Measurements from ENCODE around the gene VEGFA. TPM values are rescaled to one million over a fixed set of nuclear protein-coding genes. Genes with fewer than 3 reads are reported as not detected.

The VEGFA gene
- total RNA-seq, 6 experiments from 2014 or later = 26.0 to 37.4 (median 28.3) TPM

- Mint-ChIP-seq H3K27ac (peak overlapping the region; percentile 83), H3K36me3 (ENCODE audit: low read depth) (no peaks in the 10 kb centered on the region), H3K4me1 (ENCODE audit: low read depth) (peaks cover 30% of the 10 kb centered on the region), H3K4me3 (peak overlapping the region; percentile 94), H3K27me3 (ENCODE audit: insufficient read depth) (peaks cover 21% of the 10 kb centered on the region), H3K9me3 (no peaks in the 10 kb centered on the region)
- DNase-seq = peak; percentile 10
- no peak for TF ChIP-seq CTCF (IDR thresholded peaks at IDR 0.05)
Observed at GRCh38 chr6:43768983-43769525, 957 bp upstream of the VEGFA start.

GRCh38 chr6:43770372-43771209 is 580 bp downstream of the VEGFA start:
- H3K4me3 Mint-ChIP-seq = peak overlapping the region; percentile 94
- no peaks in the 10 kb centered on the region for H3K36me3 Mint-ChIP-seq (ENCODE audit: low read depth)
- no peak for TF ChIP-seq CTCF (IDR thresholded peaks at IDR 0.05)
- peaks cover 10% of the 10 kb centered on the region for H3K27me3 Mint-ChIP-seq (ENCODE audit: insufficient read depth)
- no peaks in the 10 kb centered on the region for H3K9me3 Mint-ChIP-seq
- peak overlapping the region; percentile 83 for H3K27ac Mint-ChIP-seq
- H3K4me1 Mint-ChIP-seq (ENCODE audit: low read depth) = peaks cover 45% of the 10 kb centered on the region
- DNase-seq = peak; percentile 42

DNA sequence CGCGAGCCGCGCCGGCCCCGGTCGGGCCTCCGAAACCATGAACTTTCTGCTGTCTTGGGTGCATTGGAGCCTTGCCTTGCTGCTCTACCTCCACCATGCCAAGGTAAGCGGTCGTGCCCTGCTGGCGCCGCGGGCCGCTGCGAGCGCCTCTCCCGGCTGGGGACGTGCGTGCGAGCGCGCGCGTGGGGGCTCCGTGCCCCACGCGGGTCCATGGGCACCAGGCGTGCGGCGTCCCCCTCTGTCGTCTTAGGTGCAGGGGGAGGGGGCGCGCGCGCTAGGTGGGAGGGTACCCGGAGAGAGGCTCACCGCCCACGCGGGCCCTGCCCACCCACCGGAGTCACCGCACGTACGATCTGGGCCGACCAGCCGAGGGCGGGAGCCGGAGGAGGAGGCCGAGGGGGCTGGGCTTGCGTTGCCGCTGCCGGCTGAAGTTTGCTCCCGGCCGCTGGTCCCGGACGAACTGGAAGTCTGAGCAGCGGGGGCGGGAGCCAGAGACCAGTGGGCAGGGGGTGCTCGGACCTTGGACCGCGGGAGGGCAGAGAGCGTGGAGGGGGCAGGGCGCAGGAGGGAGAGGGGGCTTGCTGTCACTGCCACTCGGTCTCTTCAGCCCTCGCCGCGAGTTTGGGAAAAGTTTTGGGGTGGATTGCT is 1.3 kb downstream of the VEGFA start:
- Mint-ChIP-seq H3K36me3 (ENCODE audit: low read depth) (no peaks in the 10 kb centered on the region), H3K9me3 (no peaks in the 10 kb centered on the region), H3K4me3 (peak overlapping the region; percentile 94), H3K4me1 (ENCODE audit: low read depth) (peaks cover 47% of the 10 kb centered on the region), H3K27ac (peak overlapping the region; percentile 54), H3K27me3 (ENCODE audit: insufficient read depth) (peaks cover 5% of the 10 kb centered on the region; the same call in 1 of the 2 replicates)
- DNase-seq = peak; percentile 28
- no peak for TF ChIP-seq CTCF (IDR thresholded peaks at IDR 0.05)

- DNase-seq = peak; percentile 28
- Mint-ChIP-seq H3K9me3 (no peaks in the 10 kb centered on the region), H3K36me3 (ENCODE audit: low read depth) (no peaks in the 10 kb centered on the region), H3K4me3 (peak overlapping the region; percentile 98), H3K27me3 (ENCODE audit: insufficient read depth) (no peaks in the 10 kb centered on the region), H3K4me1 (ENCODE audit: low read depth) (peaks cover 47% of the 10 kb centered on the region), H3K27ac (peak overlapping the region; percentile 97)
- TF ChIP-seq CTCF (IDR thresholded peaks at IDR 0.05) = no peak
Observed at GRCh38 chr6:43771858-43772680, 2.1 kb downstream of the VEGFA start.

DNA sequence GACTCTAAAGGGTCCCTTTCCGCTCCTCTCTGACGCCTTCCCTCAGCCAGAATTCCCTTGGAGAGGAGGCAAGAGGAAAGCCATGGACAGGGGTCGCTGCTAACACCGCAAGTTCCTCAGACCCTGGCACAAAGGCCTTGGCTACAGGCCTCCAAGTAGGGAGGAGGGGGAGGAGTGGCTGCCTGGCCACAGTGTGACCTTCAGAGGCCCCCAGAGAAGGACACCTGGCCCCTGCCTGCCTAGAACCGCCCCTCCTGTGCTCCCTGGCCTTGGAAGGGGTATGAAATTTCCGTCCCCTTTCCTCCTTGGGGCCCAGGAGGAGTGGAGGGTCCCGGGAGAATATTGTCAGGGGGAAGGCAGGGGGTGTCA is 2.7 kb downstream of the VEGFA start:
- Mint-ChIP-seq H3K4me1 (ENCODE audit: low read depth) (peaks cover 47% of the 10 kb centered on the region), H3K27ac (peak overlapping the region; percentile 97), H3K36me3 (ENCODE audit: low read depth) (no peaks in the 10 kb centered on the region), H3K27me3 (ENCODE audit: insufficient read depth) (no peaks in the 10 kb centered on the region), H3K4me3 (peak overlapping the region; percentile 98), H3K9me3 (no peaks in the 10 kb centered on the region)
- no peak for DNase-seq
- TF ChIP-seq CTCF (IDR thresholded peaks at IDR 0.05) = no peak
